H1 (cell line): ENCODE measurements around the gene TUBB8. TPM values are rescaled to one million over a fixed set of nuclear protein-coding genes. Genes with fewer than 3 reads are reported as not detected.

Experiments
- CTCF ChIA-PET: fragments of 300-600 bp; sonication (Branson Sonifier 250); formaldehyde crosslinking; loops from one replicate; lab custom pipeline; 2021; ENCODE audit not compliant: partially characterized antibody; lab: Charles Lee
- POLR2A ChIA-PET: fragments of 300-600 bp; sonication (Branson Sonifier 250); formaldehyde crosslinking; loops from one replicate; lab custom pipeline; 2021; ENCODE audit warnings: inconsistent platforms; ENCODE audit not compliant: partially characterized antibody; lab: Charles Lee
- DNase-seq, 2 experiments: peaks; one replicate each; pipeline versions ENCODE4 v3.0.0 to v3.0.0-alpha.2; 2010 to 2022; ENCODE audit warnings: low spot score in 2 of 2, low read depth in 1 of 2, mixed read lengths in 1 of 2
- FAIRE-seq: peaks from 2 replicates; lab custom pipeline; 2011; peaks lifted over from hg19 to GRCh38; lab: Jason Lieb, UNC
- H2AFZ ChIP-seq: 2 replicates; pipeline ENCODE4 v1.8.1; 2012; ENCODE audit warnings: low read length, inconsistent platforms
- H2AK5ac ChIP-seq: 2 replicates; pipeline ENCODE4 v1.6.1; 2013; ENCODE audit warnings: low read depth, low read length
- H2BK120ac ChIP-seq: replicated peaks from 2 replicates; pipeline ENCODE3; 2013; ENCODE audit warnings: low read depth, low read length, inconsistent platforms
- H2BK12ac ChIP-seq: 2 replicates; pipeline ENCODE4 v1.6.1; 2013; ENCODE audit warnings: low read depth, low read length
- H2BK15ac ChIP-seq: 2 replicates; pipeline ENCODE4 v1.6.1; 2013; ENCODE audit warnings: low read length
- H2BK20ac ChIP-seq: 2 replicates; pipeline ENCODE4 v1.6.1; 2013; ENCODE audit warnings: low read length
- H2BK5ac ChIP-seq: 2 replicates; pipeline ENCODE4 v1.6.1; 2013; ENCODE audit warnings: low read depth, low read length
- H3K14ac ChIP-seq: 2 replicates; pipeline ENCODE4 v1.6.1; 2013; ENCODE audit warnings: inconsistent platforms; ENCODE audit not compliant: insufficient read length
- H3K18ac ChIP-seq: 2 replicates; pipeline ENCODE4 v1.6.1; 2013; ENCODE audit warnings: low read length; ENCODE audit errors: extremely low read depth
- H3K23ac ChIP-seq: 2 replicates; pipeline ENCODE4 v1.6.1; 2013; ENCODE audit warnings: inconsistent platforms; ENCODE audit not compliant: insufficient read length
- H3K23me2 ChIP-seq: 2 replicates; pipeline ENCODE4 v1.6.1; 2013; ENCODE audit warnings: low read depth, low read length
- H3K27ac ChIP-seq: 2 replicates; pipeline ENCODE4 v1.6.1; 2011; ENCODE audit warnings: low read depth, low read length, inconsistent platforms
- H3K27me3 ChIP-seq, 4 experiments: replicated peaks in 1 of 4; 1 replicate in 1 of 4; 2 replicates in 3 of 4; pipeline versions ENCODE4 v1.6.1 to v1.8.1; 2011 to 2013; ENCODE audit warnings: low read length in 3 of 4, mild to moderate bottlenecking in 3 of 4, inconsistent platforms in 2 of 4, mixed read lengths in 2 of 4, moderate library complexity in 1 of 4; ENCODE audit not compliant: control insufficient read depth in 3 of 4, insufficient read depth in 3 of 4; ENCODE audit errors: extremely low read depth in 1 of 4
- H3K36me3 ChIP-seq, 4 experiments: 2 replicates each; pipeline versions ENCODE4 v1.6.1 to v1.8.1; 2011 to 2013; ENCODE audit warnings: mild to moderate bottlenecking in 4 of 4, low read length in 3 of 4, moderate library complexity in 2 of 4, control low read depth in 1 of 4, inconsistent platforms in 1 of 4; ENCODE audit not compliant: insufficient read depth in 4 of 4, control insufficient read depth in 2 of 4
- H3K4ac ChIP-seq: replicated peaks from 2 replicates; pipeline ENCODE3; 2013; ENCODE audit warnings: low read length, low read depth, mixed read lengths, inconsistent platforms; ENCODE audit not compliant: insufficient read length
- H3K4me1 ChIP-seq, 4 experiments: replicated peaks in 1 of 4; 1 replicate in 1 of 4; 2 replicates in 3 of 4; pipeline versions ENCODE4 v1.6.1 to v1.8.1; 2011 to 2013; ENCODE audit warnings: low read length in 3 of 4, inconsistent platforms in 2 of 4, mixed read lengths in 1 of 4; ENCODE audit not compliant: insufficient read depth in 4 of 4, control insufficient read depth in 3 of 4
- H3K4me2 ChIP-seq, 2 experiments: 2 replicates each; pipeline versions ENCODE4 v1.6.1 to v1.8.1; 2011 to 2013; ENCODE audit warnings: low read depth in 2 of 2, low read length in 2 of 2, control low read depth in 1 of 2, inconsistent platforms in 1 of 2, mild to moderate bottlenecking in 1 of 2; ENCODE audit not compliant: insufficient read depth in 1 of 2
- H3K4me3 ChIP-seq, 4 experiments: fragments of 200-600, 300-600 bp in 1 of 4; sonication (generic), shearing (Covaris generic), sonication (Bioruptor Twin) in 1 of 4; 2 replicates each; pipeline versions ENCODE4 v1.5.1 to v1.8.1; 2011 to 2016; ENCODE audit warnings: low read length in 4 of 4, low read depth in 3 of 4, control low read depth in 2 of 4, inconsistent platforms in 2 of 4, mild to moderate bottlenecking in 2 of 4, mixed read lengths in 1 of 4, moderate library complexity in 1 of 4; ENCODE audit not compliant: insufficient read depth in 2 of 4; ENCODE audit errors: extremely low read depth in 1 of 4
- H3K56ac ChIP-seq: replicated peaks from 2 replicates; pipeline ENCODE3; 2013; ENCODE audit warnings: low read depth, mild to moderate bottlenecking, mixed read lengths, low read length, inconsistent platforms; ENCODE audit not compliant: insufficient read length
- H3K79me1 ChIP-seq: 2 replicates; pipeline ENCODE4 v1.6.1; 2013; ENCODE audit warnings: low read depth, low read length, control low read depth
- H3K79me2 ChIP-seq, 2 experiments: 2 replicates each; pipeline versions ENCODE4 v1.6.1 to v1.8.1; 2012 to 2013; ENCODE audit warnings: low read length in 2 of 2, mild to moderate bottlenecking in 2 of 2, inconsistent platforms in 1 of 2; ENCODE audit not compliant: insufficient read depth in 2 of 2, control insufficient read depth in 1 of 2
- H3K9ac ChIP-seq, 4 experiments: replicated peaks in 1 of 4; 1 replicate in 1 of 4; 2 replicates in 3 of 4; pipeline versions ENCODE4 v1.6.1 to v1.8.1; 2011 to 2013; ENCODE audit warnings: low read depth in 3 of 4, low read length in 3 of 4, control low read depth in 2 of 4, mild to moderate bottlenecking in 2 of 4, moderate library complexity in 2 of 4, inconsistent platforms in 1 of 4; ENCODE audit errors: extremely low read depth in 1 of 4
- H3K9me3 ChIP-seq, 2 experiments: 2 replicates each; pipeline versions ENCODE4 v1.6.1 to v1.8.1; 2012 to 2013; ENCODE audit warnings: mild to moderate bottlenecking in 2 of 2, moderate library complexity in 2 of 2, control low read depth in 1 of 2, inconsistent platforms in 1 of 2, low read depth in 1 of 2, low read length in 1 of 2, mixed read lengths in 1 of 2; ENCODE audit not compliant: insufficient read depth in 2 of 2
- H4K20me1 ChIP-seq, 2 experiments: replicated peaks in 1 of 2; 2 replicates each; pipeline versions ENCODE3 to v1.8.1; 2011 to 2013; ENCODE audit warnings: inconsistent platforms in 2 of 2, low read length in 2 of 2, mild to moderate bottlenecking in 1 of 2; ENCODE audit not compliant: insufficient read depth in 2 of 2, control insufficient read depth in 1 of 2
- H4K5ac ChIP-seq: 2 replicates; pipeline ENCODE4 v1.6.1; 2013; ENCODE audit warnings: low read length, low read depth, mixed read lengths, inconsistent platforms; ENCODE audit not compliant: insufficient read length
- H4K8ac ChIP-seq: 2 replicates; pipeline ENCODE4 v1.8.0; 2013; ENCODE audit warnings: mild to moderate bottlenecking, moderate library complexity, low read length, inconsistent platforms; ENCODE audit not compliant: insufficient read depth; ENCODE audit errors: extremely low read depth
- H4K91ac ChIP-seq: replicated peaks from 2 replicates; pipeline ENCODE3; 2013; ENCODE audit warnings: low read length, mixed read lengths, inconsistent platforms; ENCODE audit not compliant: insufficient read length
- BRCA1 ChIP-seq: IDR thresholded peaks from 2 replicates; pipeline ENCODE4 v1.6.1; 2012; ENCODE audit warnings: low read depth, low read length, improper control_type of control experiment
- POU5F1 ChIP-seq: IDR thresholded peaks from 2 replicates; pipeline ENCODE4 v1.6.1; 2011; ENCODE audit warnings: low read depth, mild to moderate bottlenecking, low read length, moderate library complexity
- TEAD4 ChIP-seq: IDR thresholded peaks from 2 replicates; pipeline ENCODE4 v1.6.1; 2012; ENCODE audit warnings: low read depth, low read length, inconsistent platforms, mixed read lengths
- WGBS, 2 experiments: shearing (Covaris generic) in 1 of 2; methylation state at CpG; one replicate each; pipeline versions ENCODE4 v1.1.6 to v1.1.7; 2013 to 2015; ENCODE audit warnings: low lambda C conversion rate in 2 of 2, mixed read lengths in 2 of 2, inconsistent platforms in 1 of 2, low coverage in 1 of 2, missing lambda C conversion rate in 1 of 2; ENCODE audit not compliant: insufficient replicate concordance in 2 of 2, insufficient coverage in 1 of 2, insufficient read length in 1 of 2; ENCODE audit errors: extremely low coverage in 1 of 2, missing lambda C conversion rate in 1 of 2; 5-methylcytosine and 5-hydroxymethylcytosine counted together
- polyA plus RNA-seq, 7 experiments: library from polyadenylated mRNA; depleted of rRNA in 3 of 7; stranded (reverse) in 5 of 7; unstranded in 2 of 7; fragments of >200 nt in 5 of 7; fragments of 200-250 nt in 2 of 7; gene quantifications; 1 replicate in 5 of 7; 2 replicates in 1 of 7; 4 replicates in 1 of 7; pipeline versions ENCODE4 v1.2.1 to v1.2.3, GENCODE V29; 2011 to 2013; ENCODE audit warnings: missing spikeins in 2 of 7, mixed read lengths in 2 of 7
- total RNA-seq: library from RNA; stranded (reverse); fragmentation: NEBNext Ultra II Directional; extraction: Animal tissue kit (Norgen Biotek cat#: 25700); gene quantifications from 2 replicates; pipeline ENCODE4 v1.2.1, GENCODE V29; 2021

Gene TUBB8
- total and polyA plus RNA-seq, 2 of the 8 experiments (the other 6 are each of a cell fraction or from before 2014, with no cell fraction given): 1.4 to 1.5 TPM

GRCh38 chr10:94613-95012 is 45.5 kb upstream of the TUBB8 start:
- TF ChIP-seq TEAD4 (no peak), POU5F1 (no peak), BRCA1 (no peak)
- no peak overlapping the region for H3K18ac ChIP-seq
- H4K5ac ChIP-seq: no peak overlapping the region
- FAIRE-seq (no peak), DNase-seq (no peak)
- H3K27me3 ChIP-seq: no peaks in the 10 kb centered on the region
- H3K23me2 ChIP-seq: no peaks in the 10 kb centered on the region
- no peaks in the 10 kb centered on the region for H3K79me2 ChIP-seq
- no peak overlapping the region for H2AFZ ChIP-seq
- H3K14ac ChIP-seq: no peak overlapping the region
- H3K4ac ChIP-seq: no peak overlapping the region
- H3K4me1 ChIP-seq: no peaks in the 10 kb centered on the region; a peak in 1 of 7 replicates
- no peaks in the 10 kb centered on the region for H4K20me1 ChIP-seq
- H3K56ac ChIP-seq: no peak overlapping the region
- H3K4me3 ChIP-seq: no peak overlapping the region
- no peak overlapping the region for H2BK120ac ChIP-seq
- CTCF ChIA-PET: interaction anchor here (1.2 kb wide), 1 partner anchor 20 kb away, joined by 3 read pairs; no protein-coding TSS in a partner anchor
- H3K9ac ChIP-seq: no peak overlapping the region
- no peak overlapping the region for H4K8ac ChIP-seq
- 68% methylated on average over 1 of the region's 1 CpG; no CpG with 5 or more reads in 1 of the 2 experiments for WGBS, 2 experiments
- no peaks in the 10 kb centered on the region for H3K36me3 ChIP-seq
- no peak overlapping the region for H3K4me2 ChIP-seq
- H3K23ac ChIP-seq: no peak overlapping the region
- H2BK20ac ChIP-seq: no peak overlapping the region
- no peak overlapping the region for H2BK5ac ChIP-seq
- H4K91ac ChIP-seq: no peak overlapping the region
- H2AK5ac ChIP-seq: no peak overlapping the region
- no peak overlapping the region for H2BK12ac ChIP-seq
- POLR2A ChIA-PET: no interaction called here
- H2BK15ac ChIP-seq: no peak overlapping the region
- no peak overlapping the region for H3K27ac ChIP-seq
- no peaks in the 10 kb centered on the region for H3K79me1 ChIP-seq
- H3K9me3 ChIP-seq: peaks cover 31 to 37% of the 10 kb centered on the region in 2 experiments
